ENCODE results near the gene IL12RB2. TPM values are rescaled to one million over a fixed set of nuclear protein-coding genes. Genes with fewer than 3 reads are reported as not detected.

IL12RB2 gene
- total and polyA plus RNA-seq, 2 of the 13 experiments (the other 11 are each of a cell fraction or from before 2014, with no cell fraction given), result not detected

DNA sequence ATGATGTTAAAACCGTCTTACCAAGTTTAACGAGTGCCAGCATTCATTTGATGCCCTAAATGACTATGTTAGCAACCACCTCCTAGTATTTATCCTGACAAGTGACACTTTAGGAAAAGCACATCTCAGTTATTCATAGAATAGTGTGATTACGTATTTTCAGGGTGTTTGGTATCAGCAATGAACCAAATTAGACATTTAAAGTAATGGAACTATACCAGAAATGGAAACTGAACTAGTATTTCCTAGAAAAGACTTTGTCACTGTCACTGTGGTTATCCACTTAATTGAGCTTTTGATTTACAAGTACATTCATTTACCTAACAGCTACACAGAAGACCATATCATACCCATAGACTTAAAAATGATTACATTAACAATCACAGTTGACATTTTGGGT is 3.6 kb upstream of the IL12RB2 start (continued):
- no peak for TF ChIP-seq SRSF9 (IDR thresholded peaks at IDR 0.05; ENCODE audit: borderline replicate concordance, insufficient read depth, low read depth, low read length, poor library complexity, severe bottlenecking)
- no peak for TF ChIP-seq NFYC (CRISPR knock-in tag; IDR thresholded peaks at IDR 0.05)

DNA sequence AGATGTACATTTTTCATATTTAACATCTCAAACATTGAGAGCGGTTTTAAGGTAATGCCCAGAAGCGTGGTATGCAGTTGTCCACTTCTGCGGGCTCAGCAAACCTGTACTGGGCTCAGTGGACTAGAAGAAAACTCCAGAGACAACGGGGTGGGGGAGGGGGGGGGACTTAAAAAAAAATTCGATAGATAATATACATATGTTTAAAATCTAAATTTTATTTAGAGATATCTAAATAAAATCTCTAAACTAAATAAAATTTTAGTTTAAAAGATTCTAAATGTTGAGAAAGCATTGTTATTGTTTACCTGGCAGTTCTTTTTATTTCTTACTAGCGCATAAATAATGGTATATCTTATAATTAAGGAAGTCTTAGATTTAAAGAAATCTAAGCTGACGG is 1.1 kb upstream of the IL12RB2 start:
- ChIA-PET CTCF (ENCODE audit: low intra/inter-chr PET ratio, low total read pairs) (no interaction called here), POLR2A (no interaction called here)
- Histone ChIP-seq H3K79me2 (ENCODE audit: insufficient read depth, low read length) (no peaks in the 10 kb centered on the region), H3K4me1 (ENCODE audit: insufficient read depth, low read length) (no peaks in the 10 kb centered on the region), H3K27ac (ENCODE audit: extremely low read length, insufficient read depth, low read length) (no peak overlapping the region), H4K20me1 (ENCODE audit: insufficient read depth, low read length) (no peaks in the 10 kb centered on the region), H2AFZ (ENCODE audit: low read length) (no peak overlapping the region), H3K27me3 (ENCODE audit: control insufficient read depth in 1 of 2, insufficient read depth in 2 of 2, low read length in 2 of 2) (peaks cover 0 to 3% of the 10 kb centered on the region in 2 experiments; a peak in 2 of 5 replicates), H3K36me3 (replicated peaks in 1 of 2; ENCODE audit: control insufficient read depth in 1 of 2, insufficient read depth in 2 of 2, low read length in 2 of 2) (no peaks in the 10 kb centered on the region), H3K9me3 (ENCODE audit: low read length) (no peaks in the 10 kb centered on the region), H3K4me3 (replicated peaks in 1 of 3; ENCODE audit: insufficient read depth in 1 of 3, low read depth in 2 of 3, low read length in 3 of 3) (no peak overlapping the region), H3K4me2 (ENCODE audit: low read depth, low read length) (no peak overlapping the region), H3K9ac (ENCODE audit: insufficient read depth, low read depth, low read length) (no peak overlapping the region)
- in situ Hi-C loops (cut with HindIII; ENCODE audit: extremely low pct_ligation_motif_present, low pct_unique_long_range_greater_than_20kb) (no loop called here), intact Hi-C loops (cut with micrococcal nuclease; ENCODE audit: unreplicated experiment) (no loop called here)
- ATAC-seq (no peak), FAIRE-seq (no peak), DNase-seq (ENCODE audit: low spot score) (no peak)
- 51% methylated on average over 7 of the region's 7 CpGs for WGBS (ENCODE audit: low lambda C conversion rate)
- no TSS peak for BruUV-seq (replicated peaks)
- TF ChIP-seq HNRNPK (IDR thresholded peaks at IDR 0.05; ENCODE audit: low read depth, low read length, poor library complexity, severe bottlenecking) (peak; percentile 67), WIZ (CRISPR knock-in tag; IDR thresholded peaks at IDR 0.05) (no peak)

DNA sequence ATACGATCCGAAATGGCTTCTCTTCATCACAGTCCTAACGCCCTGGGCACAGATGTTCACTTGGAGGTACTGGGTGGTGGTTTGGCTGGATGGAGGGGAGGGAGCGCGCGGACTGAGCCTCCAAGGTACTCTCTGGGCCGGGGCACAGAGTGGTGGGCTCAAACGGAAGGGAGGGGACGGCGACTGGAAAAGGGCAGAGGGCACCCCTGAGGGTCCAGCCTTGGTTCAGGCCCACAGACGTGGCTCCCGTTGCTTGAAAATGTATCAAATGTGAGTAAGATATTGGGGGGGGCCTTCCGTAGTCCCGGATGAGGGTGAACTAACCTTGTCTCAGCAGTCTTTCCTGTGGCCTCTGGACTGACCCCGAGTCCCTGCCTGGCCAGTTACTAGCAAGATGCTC is 463 bp downstream of the IL12RB2 start:
- POLR2A ChIA-PET, result no interaction called here
- FAIRE-seq, result no peak
- WGBS (ENCODE audit: low lambda C conversion rate), result 66% methylated on average over 14 of the region's 15 CpGs
- BruUV-seq (replicated peaks), result no TSS peak
- H3K4me1 ChIP-seq (ENCODE audit: insufficient read depth, low read length), result no peaks in the 10 kb centered on the region
- no peak overlapping the region for H3K27ac ChIP-seq (ENCODE audit: extremely low read length, insufficient read depth, low read length)
- H2AFZ ChIP-seq (ENCODE audit: low read length), result no peak overlapping the region
- H3K79me2 ChIP-seq (ENCODE audit: insufficient read depth, low read length), result no peaks in the 10 kb centered on the region
- no peak overlapping the region for H3K4me3 ChIP-seq (replicated peaks in 1 of 3; ENCODE audit: insufficient read depth in 1 of 3, low read depth in 2 of 3, low read length in 3 of 3)
- H3K9ac ChIP-seq (ENCODE audit: insufficient read depth, low read depth, low read length), result no peak overlapping the region
- CTCF ChIA-PET (ENCODE audit: low intra/inter-chr PET ratio, low total read pairs), result no interaction called here
- no peak for ATAC-seq
- DNase-seq (ENCODE audit: low spot score), result no peak
- intact Hi-C loops (cut with micrococcal nuclease; ENCODE audit: unreplicated experiment), result no loop called here
- H3K4me2 ChIP-seq (ENCODE audit: low read depth, low read length), result no peak overlapping the region
- no peaks in the 10 kb centered on the region for H3K9me3 ChIP-seq (ENCODE audit: low read length)
- no peaks in the 10 kb centered on the region for H3K36me3 ChIP-seq (replicated peaks in 1 of 2; ENCODE audit: control insufficient read depth in 1 of 2, insufficient read depth in 2 of 2, low read length in 2 of 2)
- in situ Hi-C loops (cut with HindIII; ENCODE audit: extremely low pct_ligation_motif_present, low pct_unique_long_range_greater_than_20kb), result no loop called here
- peaks cover 0 to 3% of the 10 kb centered on the region in 2 experiments; a peak in 2 of 5 replicates for H3K27me3 ChIP-seq (ENCODE audit: control insufficient read depth in 1 of 2, insufficient read depth in 2 of 2, low read length in 2 of 2)
- no peaks in the 10 kb centered on the region for H4K20me1 ChIP-seq (ENCODE audit: insufficient read depth, low read length)
- TF ChIP-seq, protein P1, sequence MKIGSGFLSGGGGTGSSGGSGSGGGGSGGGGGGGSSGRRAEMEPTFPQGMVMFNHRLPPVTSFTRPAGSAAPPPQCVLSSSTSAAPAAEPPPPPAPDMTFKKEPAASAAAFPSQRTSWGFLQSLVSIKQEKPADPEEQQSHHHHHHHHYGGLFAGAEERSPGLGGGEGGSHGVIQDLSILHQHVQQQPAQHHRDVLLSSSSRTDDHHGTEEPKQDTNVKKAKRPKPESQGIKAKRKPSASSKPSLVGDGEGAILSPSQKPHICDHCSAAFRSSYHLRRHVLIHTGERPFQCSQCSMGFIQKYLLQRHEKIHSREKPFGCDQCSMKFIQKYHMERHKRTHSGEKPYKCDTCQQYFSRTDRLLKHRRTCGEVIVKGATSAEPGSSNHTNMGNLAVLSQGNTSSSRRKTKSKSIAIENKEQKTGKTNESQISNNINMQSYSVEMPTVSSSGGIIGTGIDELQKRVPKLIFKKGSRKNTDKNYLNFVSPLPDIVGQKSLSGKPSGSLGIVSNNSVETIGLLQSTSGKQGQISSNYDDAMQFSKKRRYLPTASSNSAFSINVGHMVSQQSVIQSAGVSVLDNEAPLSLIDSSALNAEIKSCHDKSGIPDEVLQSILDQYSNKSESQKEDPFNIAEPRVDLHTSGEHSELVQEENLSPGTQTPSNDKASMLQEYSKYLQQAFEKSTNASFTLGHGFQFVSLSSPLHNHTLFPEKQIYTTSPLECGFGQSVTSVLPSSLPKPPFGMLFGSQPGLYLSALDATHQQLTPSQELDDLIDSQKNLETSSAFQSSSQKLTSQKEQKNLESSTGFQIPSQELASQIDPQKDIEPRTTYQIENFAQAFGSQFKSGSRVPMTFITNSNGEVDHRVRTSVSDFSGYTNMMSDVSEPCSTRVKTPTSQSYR (CRISPR knock-in tag; IDR thresholded peaks at IDR 0.05; ENCODE audit: borderline replicate concordance), result no peak
- TF ChIP-seq, protein P2, sequence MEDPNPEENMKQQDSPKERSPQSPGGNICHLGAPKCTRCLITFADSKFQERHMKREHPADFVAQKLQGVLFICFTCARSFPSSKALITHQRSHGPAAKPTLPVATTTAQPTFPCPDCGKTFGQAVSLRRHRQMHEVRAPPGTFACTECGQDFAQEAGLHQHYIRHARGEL (CRISPR knock-in tag; IDR thresholded peaks at IDR 0.05), result no peak
- no peak for TF ChIP-seq HNRNPH1 (optimal IDR thresholded peaks at IDR 0.05; ENCODE audit: low read depth, low read length)
- no peak for TF ChIP-seq NONO (IDR thresholded peaks at IDR 0.05)
- TF ChIP-seq NONO (CRISPR knock-in tag; conservative IDR thresholded peaks at IDR 0.05), result no peak
- no peak for TF ChIP-seq HMG20A (CRISPR knock-in tag; IDR thresholded peaks at IDR 0.05; ENCODE audit: borderline replicate concordance)
- no peak for TF ChIP-seq MTA3 (CRISPR knock-in tag; IDR thresholded peaks at IDR 0.05)
- no peak for TF ChIP-seq MATR3 (CRISPR knock-in tag; IDR thresholded peaks at IDR 0.05)
- no peak for TF ChIP-seq SRF (IDR thresholded peaks at IDR 0.05; ENCODE audit: low read depth, low read length)
- TF ChIP-seq SOX6 (IDR thresholded peaks at IDR 0.05), result no peak
- TF ChIP-seq SOX6 (CRISPR knock-in tag; IDR thresholded peaks at IDR 0.05), result no peak
- no peak for TF ChIP-seq KAT8 (CRISPR knock-in tag; IDR thresholded peaks at IDR 0.05)
- TF ChIP-seq ZFX (CRISPR knock-in tag; IDR thresholded peaks at IDR 0.05; ENCODE audit: low read depth), result no peak
